Mammary epithelial cell (primary cell): Measurements from ENCODE around the gene CDX1.

Experiments
- EZH2 ChIP-seq: IDR thresholded peaks from 2 replicates; pipeline ENCODE4 v1.6.1; 2012; ENCODE audit warnings: low read length, inconsistent platforms, borderline replicate concordance
- TF ChIP-seq, protein P1 (sequence below), 2 donors: IDR thresholded peaks in 1 of 2; conservative IDR thresholded peaks in 1 of 2; 2 replicates each; pipeline ENCODE4 v1.5.1; 2011 to 2012; ENCODE audit warnings: inconsistent platforms in 2 of 2, low read length in 2 of 2, mild to moderate bottlenecking in 2 of 2, control low read depth in 1 of 2, low read depth in 1 of 2; ENCODE audit not compliant: insufficient read depth in 1 of 2; ENCODE audit errors: extremely low read depth in 1 of 2

- TF ChIP-seq, protein P1, sequence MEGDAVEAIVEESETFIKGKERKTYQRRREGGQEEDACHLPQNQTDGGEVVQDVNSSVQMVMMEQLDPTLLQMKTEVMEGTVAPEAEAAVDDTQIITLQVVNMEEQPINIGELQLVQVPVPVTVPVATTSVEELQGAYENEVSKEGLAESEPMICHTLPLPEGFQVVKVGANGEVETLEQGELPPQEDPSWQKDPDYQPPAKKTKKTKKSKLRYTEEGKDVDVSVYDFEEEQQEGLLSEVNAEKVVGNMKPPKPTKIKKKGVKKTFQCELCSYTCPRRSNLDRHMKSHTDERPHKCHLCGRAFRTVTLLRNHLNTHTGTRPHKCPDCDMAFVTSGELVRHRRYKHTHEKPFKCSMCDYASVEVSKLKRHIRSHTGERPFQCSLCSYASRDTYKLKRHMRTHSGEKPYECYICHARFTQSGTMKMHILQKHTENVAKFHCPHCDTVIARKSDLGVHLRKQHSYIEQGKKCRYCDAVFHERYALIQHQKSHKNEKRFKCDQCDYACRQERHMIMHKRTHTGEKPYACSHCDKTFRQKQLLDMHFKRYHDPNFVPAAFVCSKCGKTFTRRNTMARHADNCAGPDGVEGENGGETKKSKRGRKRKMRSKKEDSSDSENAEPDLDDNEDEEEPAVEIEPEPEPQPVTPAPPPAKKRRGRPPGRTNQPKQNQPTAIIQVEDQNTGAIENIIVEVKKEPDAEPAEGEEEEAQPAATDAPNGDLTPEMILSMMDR (conservative IDR thresholded peaks at IDR 0.05 in 1 of 2, IDR thresholded peaks at IDR 0.05 in 1 of 2; ENCODE audit: extremely low read depth in 1 of 2, insufficient read depth in 1 of 2, low read depth in 1 of 2, low read length in 2 of 2), result no peak
- no peak for TF ChIP-seq EZH2
Measured at GRCh38 chr5:150157168-150157567, 9.4 kb upstream of the CDX1 start.
